ENCODE data around the gene CHAD.

The CHAD gene

DNA sequence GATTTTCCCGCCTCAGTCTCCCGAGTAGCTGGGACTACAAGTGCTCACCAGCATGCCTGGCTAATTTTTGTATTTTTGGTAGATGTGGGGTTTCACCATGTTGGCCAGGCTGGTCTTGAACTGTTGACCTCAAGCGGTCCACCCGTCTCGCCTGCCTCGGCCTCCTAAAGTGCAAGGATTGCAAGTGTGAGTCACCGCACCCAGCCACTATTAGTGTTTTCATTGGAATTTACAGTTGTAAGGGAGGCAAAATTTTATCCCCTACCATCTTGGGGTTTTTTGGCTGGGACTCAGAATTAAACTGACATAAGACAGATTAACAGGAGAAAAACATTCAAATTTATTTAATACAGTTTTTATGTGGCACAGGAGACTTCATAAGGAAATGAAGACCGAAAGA lies 27.2 kb upstream of the CHAD start:
- DNase-seq (ENCODE audit: insufficient read length, low spot score) (no peak), FAIRE-seq (peak; percentile 20)

DNA sequence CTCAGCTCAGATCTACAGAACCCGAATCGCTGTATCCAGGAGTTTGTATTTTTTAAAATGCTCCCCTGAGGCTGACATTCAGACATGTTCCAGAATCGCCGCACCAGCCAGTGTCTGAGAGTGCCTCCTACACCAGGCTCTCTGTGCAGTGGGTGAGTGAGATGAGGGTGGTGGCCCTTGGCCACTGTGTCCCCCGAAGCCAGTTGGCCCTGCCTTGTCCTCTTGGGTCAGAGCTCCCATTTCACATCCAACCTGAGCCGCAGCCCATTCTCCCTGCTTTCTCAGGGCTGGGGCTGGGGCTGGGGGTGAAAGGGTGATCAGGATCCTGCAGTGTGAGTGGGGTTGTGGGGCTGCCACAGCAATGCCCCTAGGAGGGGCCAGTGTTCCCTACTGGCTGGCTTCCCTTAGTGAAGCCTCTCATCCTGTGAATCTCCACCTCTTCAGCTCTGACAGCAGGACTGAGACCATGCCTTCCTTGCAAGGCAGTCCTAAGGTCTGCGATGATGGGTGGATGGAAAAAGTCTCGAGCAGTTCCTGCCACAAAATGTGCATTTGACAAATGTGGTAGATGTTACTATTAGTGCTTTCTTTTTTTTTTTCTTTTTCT lies 26.6 kb upstream of the CHAD start:
- FAIRE-seq (no peak), DNase-seq (ENCODE audit: insufficient read length, low spot score) (no peak)

DNA sequence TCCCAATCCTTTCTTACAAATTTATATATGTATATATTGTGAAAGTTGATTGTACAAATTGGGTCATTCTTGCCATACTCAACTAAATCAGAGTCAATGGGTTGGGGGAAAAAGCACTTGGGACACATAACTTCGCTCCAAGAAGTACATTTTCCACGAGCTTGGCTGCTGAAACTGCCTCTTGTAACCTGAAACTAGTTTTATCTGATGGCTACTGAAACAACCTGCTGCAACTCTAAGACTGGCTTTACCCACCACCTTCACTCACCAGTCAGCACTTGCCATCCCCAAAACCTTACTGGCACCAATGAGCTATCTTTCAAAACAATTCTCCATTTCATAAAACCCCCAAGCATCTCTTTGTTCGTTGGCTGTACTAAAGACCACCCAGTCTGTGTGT lies 25.1 kb upstream of the CHAD start:
- DNase-seq (ENCODE audit: insufficient read length, low spot score) (no peak), FAIRE-seq (no peak)

DNA sequence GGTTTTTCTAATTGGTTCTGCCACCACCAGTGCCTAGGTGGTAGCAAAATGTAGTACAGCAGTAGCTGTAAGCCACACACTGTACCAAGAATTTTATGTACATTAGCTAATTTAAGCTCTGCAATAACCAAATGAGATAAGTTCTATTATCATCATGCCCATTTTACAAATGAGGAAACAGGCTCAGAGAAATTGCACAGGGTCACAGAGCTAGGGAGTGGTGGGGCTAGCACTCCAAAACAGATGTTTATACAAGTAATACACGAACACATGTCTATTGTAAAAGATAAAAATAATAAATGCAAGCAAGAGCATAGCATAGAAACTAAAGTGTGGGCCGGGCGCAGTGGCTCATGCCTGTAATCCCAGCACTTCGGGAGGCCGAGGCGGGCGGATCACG lies 23.5 kb upstream of the CHAD start:
- FAIRE-seq (no peak), DNase-seq (ENCODE audit: insufficient read length, low spot score) (no peak)

DNA sequence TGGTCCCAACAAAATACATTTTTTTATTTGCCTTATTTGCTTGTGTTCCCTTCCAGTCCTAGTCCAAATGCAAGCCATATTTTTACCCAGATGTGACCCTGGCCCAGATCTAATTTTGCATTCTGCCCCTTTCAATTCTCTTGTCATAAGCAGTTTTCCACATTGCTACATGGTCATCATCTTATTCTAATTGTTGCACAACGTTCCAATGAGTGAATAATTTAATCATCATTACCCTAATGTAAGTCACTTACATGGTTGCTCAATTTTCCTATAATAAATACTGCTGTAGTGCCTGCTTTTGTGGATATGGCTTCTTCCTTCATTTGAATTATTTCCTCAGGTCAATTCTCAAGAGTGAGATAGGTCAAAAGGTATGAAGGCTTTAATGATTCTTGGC lies 22.8 kb upstream of the CHAD start:
- DNase-seq (ENCODE audit: insufficient read length, low spot score) (no peak), FAIRE-seq (no peak)

DNA sequence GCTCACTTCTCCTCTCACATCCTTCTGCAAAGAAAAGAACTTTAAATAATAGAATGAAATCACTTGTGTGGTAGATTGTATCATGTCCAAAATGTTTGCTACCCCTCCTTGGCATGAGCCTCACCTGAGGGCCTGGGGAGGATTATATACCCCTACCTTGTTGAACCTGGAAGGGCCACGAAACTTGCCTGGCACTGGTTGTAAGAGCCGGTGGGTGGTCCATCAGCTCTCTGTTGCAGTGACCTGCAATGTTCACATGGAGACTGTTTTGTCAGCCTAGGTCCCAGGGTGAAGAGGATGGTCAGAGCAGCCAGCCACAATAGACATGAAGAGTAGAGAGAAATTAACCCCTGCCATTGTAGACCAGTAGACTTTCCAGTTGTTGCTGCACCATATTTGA lies 20.2 kb upstream of the CHAD start:
- DNase-seq (ENCODE audit: insufficient read length, low spot score) (no peak), FAIRE-seq (no peak)

DNA sequence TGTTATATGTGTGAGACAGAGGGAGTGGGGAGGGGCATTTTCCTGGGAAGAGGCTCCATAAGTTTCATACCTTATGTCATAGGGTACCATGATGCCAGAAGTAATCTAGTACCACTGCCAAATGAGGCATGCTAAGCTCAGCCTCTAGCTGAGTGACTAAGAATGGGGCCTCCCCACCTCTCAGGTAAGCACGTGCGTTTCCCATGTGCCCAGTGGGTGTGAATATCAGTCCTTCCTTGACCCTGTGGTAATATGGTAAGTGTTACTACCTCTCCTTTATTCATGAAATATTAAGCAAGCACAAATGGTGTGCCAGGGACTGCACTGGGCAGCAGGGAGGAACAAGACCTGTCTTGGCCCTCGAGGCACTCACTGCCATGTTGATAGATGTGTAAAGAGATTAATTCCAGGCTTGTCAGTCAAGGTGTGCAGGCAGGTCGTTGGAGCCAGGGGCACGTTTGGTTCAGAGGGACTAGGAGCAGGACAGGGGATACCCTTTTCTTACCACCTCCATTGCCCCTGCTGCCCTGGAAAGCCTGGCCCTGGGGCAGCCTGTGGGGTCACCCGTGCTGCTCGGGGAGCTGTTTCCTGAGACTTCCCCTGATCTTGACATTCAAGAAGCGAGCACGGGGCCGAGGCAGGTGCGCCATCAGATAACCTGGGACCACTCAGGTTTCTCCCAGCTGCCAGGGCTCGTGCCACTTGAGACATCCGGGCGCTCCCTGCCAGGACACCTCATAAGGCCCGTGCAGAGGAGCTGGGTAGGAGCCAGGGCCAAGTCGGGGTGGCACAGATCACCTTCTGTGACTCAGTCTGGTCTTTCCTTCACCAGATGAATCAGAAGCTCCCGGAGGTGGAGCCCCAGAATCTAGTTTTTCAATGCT lies 18.8 kb upstream of the CHAD start:
- DNase-seq (ENCODE audit: insufficient read length, low spot score) = no peak
- peak; percentile 79 for FAIRE-seq

DNA sequence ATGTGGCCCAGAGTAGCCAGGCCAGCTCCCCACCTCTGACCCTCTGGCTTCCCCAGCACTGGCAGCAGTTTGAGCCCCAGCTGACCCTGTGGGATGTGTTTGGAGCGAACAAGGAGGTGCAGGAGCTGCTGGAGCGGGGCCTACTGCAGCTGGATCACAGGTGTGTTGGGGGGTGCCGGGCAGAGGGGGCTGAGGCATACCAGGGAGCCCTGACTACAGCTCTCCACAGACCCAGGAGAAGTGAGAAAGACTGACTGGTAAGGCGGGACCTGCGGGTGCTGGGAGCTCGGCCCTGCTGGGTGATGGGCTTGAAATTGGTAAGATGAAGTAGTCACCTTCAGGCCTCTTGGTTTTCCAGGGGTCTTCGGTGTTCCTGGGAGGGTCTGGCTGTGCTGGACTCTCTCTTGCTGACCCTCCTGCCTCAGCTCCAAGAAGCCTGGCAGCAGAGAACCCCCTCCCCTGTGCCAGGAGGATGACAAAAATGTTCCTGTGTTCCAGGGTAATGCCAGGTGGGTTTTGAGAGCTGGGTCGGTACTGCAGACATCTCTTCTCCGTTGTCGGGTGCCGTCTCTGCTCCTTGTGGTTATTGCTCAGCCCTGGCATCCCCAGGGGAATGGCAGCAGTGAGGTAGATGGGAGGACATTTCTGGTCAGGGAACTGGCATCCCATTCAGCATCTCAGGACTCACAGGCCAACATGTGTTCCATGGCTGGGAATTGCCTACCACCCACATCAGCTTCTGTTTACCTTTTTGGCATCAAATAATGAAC lies 15.9 kb upstream of the CHAD start:
- FAIRE-seq (no peak), DNase-seq (ENCODE audit: insufficient read length, low spot score) (no peak)

DNA sequence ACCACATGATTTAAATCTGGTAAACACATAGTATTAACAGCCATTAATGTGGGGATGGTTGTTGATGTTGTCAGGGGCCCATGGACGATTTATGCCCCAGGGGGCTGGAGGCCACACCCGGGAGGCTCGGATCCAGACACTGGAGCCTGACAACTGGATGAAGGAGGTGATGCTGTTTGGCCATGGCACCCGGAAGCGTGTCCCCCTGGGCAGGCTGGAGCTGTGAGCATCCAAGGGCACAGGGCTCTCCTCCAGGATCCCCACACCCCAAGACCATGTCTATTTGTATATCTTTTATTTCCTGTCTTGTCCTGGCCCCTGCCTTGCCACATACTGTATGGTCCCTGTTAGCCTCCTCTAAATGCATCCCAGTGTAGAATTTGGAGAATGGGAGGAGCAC lies 14.6 kb upstream of the CHAD start:
- FAIRE-seq (no peak), DNase-seq (ENCODE audit: insufficient read length, low spot score) (no peak)

DNA sequence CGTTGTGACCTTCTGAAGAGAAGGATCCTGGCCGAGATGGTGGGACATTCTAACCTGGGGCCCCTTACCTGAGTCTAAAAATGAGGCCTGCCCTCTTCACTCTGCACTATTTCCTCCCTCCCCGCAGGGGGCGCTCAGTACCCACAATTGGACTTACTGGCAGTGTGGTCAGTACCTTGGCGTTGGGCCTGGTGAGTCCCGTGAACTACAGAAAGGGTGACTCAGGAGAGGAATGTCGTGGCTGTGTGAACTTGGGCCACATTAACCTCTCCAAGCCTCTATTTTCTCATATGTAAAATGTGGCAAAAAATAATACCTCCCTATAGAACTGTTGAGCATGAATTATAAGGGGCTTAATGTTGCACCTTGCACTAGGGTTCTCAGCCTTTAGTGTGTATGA lies 13.8 kb upstream of the CHAD start:
- DNase-seq (ENCODE audit: insufficient read length, low spot score) = peak; percentile 97

DNA sequence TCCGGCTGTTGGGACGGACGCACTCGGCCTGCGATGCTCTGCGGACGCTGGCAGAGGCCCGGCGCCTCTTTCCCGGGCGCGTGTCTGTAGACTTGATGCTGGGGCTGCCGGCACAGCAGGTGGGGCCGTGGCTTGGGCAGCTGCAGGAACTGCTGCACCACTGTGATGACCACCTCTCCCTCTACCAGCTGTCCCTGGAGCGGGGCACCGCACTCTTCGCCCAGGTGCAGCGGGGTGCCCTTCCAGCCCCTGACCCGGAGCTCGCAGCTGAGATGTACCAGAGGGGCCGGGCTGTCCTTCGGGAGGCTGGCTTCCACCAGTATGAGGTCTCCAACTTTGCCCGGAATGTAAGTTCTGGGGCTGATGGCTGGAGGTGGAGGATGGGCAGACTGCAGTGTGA lies 13.4 kb upstream of the CHAD start:
- FAIRE-seq = no peak
- no peak for DNase-seq (ENCODE audit: insufficient read length, low spot score)

More for the DNA sequence above, 13.8 kb upstream of the CHAD start:
- FAIRE-seq = peak; percentile 95

DNA sequence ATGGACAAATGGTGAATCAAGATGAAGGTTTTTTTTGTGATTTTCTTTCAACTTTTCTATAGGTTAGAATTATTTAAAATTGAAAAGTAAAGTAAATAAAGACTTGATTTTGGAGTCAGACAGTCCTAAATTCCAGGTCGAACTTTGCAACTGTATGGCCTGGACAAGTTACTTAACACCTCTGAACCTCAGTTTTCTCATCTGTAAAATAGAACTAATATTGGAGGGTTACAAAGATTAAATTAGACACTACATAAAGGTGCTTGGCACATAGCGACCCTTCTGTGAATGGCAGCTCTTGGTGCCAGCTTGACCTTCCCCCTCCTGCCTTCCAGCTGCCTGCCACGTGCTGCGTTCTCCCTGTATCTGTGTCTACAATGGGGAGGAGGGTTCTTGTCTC lies 13.0 kb upstream of the CHAD start:
- no peak for FAIRE-seq
- DNase-seq (ENCODE audit: insufficient read length, low spot score) = no peak

DNA sequence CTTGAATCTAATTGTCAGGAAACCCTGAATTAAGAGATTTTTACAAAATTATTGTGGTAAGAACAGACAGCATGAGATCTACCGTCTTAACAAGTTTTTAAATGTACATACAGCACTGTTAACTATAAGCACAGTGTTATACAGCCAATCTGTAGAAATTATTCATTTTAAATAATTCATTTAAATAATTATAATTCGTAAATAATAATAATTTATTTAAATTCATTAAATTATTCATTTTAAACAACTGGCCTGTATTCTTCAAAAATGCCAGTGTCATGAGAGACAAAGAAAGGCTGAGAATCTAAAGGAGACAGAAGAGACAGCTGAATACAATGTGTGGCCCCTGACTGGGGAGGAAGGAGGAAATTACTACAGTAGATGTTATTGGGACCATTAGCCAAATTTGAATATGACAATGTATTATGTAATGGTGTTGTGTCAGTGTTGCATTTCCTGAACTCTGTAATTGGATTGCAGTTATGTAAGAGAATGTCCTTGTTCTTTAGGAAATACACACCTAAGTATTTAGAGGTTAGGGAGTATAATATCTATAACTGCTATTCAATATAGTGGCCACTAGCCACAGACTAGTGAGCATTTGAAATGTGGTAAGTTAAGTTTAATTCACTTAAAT lies 12.3 kb upstream of the CHAD start:
- FAIRE-seq = no peak
- no peak for DNase-seq (ENCODE audit: insufficient read length, low spot score)

DNA sequence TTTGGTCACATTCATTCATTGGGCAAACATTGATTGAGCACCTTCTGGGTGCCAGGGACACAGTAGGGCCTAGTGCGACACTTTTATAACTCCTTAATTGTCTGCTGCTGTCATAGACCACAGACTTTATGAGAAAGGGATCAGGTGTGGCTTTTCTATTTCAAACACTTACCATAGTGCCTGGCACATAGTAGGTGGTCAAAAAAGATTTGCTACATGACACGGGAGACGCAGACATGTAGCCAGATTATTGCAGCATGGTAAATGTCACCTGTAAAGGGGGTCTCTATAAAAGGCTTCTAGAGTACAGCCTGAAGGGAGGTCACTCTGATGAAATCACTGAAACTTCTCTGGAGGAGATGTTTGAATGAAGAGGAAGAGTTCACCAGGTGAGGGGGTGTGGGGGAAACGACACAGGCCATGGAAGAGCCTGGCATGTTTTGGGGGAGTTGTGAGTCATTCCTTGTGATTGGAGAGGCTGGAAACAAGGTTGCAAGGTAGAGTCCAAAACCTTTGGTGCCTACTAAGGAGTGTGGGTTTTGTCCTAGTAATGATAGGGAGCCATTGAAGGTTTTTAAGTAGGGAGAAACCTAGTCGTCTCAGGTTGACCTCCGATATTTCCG lies 11.6 kb upstream of the CHAD start:
- FAIRE-seq (peak; percentile 51), DNase-seq (ENCODE audit: insufficient read length, low spot score) (no peak)

DNA sequence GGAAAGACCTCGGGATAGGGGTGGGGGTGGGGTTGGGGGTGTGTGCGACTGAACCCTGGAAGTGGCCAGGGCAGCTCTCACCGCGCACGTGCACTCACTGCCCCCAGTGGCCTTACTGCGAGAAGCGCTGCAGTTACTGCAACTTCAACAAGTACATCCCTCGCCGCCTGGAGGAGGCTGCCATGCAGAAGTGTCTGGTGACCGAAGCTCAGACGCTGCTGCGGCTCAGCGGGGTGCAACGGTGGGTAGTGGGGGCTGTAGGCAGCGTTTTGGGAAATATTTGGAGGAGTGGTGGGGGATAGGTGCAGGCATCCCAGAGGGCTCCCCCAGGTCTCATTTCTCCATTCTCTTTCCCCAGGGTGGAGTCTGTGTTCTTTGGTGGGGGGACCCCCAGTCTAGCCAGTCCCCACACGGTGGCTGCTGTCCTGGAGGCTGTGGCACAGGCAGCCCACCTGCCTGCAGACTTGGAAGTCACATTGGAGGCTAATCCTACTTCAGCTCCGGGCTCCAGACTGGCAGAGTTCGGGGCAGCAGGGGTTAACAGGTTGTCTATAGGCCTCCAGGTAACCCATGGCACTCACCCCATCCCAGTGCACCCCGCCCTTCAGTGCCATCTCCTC lies 11.0 kb upstream of the CHAD start:
- FAIRE-seq = peak; percentile 87

DNA sequence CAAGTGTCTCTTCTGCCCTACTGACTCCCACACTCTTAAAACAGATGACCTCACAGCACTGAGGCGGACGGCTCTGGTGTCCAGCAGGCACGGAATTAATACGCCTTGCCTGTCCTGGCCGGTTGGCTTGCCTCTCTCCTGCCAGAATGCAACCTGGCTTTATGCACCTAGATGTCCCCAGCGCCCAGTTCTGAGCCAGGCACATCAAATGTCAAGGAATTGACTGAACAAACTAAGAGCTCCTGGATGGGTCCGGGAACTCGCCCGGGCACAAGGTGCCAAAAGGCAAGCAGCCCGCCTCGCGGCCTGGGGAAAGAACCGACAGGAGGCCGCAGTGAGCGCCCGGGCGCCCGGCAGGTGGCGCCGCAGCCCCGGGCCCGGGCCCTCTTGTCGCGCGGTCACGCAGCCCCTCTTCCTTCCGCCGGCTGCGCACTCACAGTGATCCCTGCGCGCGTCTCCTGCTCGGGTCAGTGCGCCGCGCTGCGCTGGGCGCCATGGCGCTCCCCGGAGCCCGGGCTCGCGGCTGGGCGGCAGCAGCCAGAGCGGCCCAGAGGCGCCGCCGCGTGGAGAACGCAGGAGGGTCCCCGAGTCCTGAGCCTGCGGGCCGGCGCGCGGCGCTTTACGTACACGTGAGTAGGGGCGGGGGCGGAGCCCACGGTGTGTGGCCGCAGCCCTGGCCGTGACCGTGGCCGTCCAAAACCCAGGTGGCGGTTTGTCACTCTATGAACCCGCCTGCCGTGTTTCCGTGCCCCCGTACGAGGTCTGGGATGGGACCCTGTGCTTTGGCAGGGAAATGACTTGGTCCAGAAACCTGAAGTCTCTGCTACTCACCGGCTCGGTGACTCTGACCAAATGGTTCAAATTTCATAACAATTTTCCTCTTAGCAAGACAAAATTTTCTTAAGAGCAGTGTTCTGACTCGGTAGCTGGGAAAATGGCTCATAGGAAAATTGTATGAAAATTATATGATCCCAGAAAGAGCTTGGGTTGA lies 10.0 kb upstream of the CHAD start, which contains the start of gene RSAD1:
Gene RSAD1 (plus strand): TSS at position 470 of the 991 bp plus-strand sequence. CDS start 25 bp downstream, at position 495.
- DNase-seq (ENCODE audit: insufficient read length, low spot score) (peak; percentile 93), FAIRE-seq (peak; percentile 85)

More for the DNA sequence above, 11.0 kb upstream of the CHAD start:
- DNase-seq (ENCODE audit: insufficient read length, low spot score) = peak; percentile 95

DNA sequence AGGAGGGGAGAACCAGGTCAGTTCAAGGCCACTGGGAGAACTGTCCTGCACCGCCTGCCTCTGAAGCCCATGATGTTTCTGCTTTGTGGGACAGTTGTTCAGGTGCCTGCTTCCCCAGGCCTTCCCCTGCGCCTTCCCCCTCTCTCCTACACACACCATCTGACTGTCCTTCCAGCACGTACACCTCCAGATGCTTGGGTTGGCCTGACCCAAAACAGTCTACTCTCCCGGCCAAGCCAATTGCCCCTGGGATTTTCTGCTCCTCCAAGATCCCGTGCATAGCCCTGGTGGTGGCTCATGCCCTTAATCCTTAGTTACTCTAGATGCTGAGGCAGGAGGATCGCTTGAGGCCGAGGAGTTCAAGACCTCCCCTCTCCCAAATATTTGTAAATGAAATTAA lies 9.3 kb upstream of the CHAD start:
- no peak for DNase-seq (ENCODE audit: insufficient read length, low spot score)
- peak; percentile 59 for FAIRE-seq

DNA sequence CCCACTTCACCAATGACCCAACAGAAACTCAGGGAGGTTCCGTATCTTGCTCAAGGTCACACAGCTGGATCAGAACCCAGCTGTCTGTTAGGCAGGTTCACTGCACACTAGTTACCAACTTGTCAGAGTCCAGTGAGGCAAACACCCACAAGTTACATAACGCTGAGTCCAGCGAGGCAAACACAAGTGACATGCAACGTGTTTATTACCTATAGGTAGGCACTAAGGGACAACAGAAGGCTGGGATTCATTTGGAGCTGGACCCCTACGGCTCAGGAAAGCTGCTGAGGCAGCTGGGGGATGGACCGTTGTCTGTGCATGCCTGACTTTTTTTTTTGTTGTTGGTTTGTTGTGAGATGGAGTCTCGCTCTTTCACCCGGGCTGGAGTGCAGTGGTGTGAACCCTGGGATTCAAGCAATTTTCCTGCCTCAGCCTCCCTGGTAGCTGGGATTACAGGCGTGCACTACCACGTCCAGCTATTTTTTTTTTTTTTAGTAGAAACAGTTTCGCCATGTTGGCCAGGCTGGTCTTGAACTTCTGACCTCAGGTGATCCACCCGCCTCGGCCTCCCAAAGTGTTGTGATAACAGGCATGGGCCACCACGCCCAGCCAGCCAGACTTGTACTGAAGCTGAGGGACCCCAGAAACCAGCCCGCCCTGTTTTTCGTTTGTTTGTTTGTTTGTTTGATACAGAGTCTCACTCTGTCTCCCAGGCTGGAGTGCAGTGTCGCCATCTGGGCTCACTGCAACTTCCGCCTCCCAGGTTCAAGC lies 8.1 kb upstream of the CHAD start:
- DNase-seq (ENCODE audit: insufficient read length, low spot score) (no peak), FAIRE-seq (no peak)

Data from HTR-8/SVneo (cell line).